ENCODE data around the gene METTL15.

DNA sequence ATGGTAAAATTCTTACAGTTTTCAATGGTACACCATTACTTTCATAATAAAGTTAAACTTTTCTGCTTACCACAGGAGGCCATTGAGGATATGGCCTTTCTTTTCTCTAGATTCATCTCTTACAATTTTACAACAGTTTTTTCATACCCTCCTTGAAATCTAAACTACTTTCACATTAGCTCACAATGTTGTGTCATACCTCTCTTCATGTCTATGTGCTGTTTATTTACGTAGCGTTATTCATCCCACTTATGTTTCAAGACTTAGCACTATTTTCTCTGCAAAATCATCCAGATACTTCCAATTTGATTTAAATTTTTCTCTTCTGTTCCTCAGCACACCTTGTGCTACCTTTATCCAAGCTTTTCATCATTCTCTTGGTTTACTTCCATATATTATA, 123.3 kb downstream of the METTL15 start:
- no peak for TF ChIP-seq CTBP2 (IDR thresholded peaks at IDR 0.05; ENCODE audit: borderline replicate concordance, insufficient read depth, insufficient read length, low read length)
- no peak for TF ChIP-seq CREB1 (IDR thresholded peaks at IDR 0.05)
- TF ChIP-seq, protein P1, sequence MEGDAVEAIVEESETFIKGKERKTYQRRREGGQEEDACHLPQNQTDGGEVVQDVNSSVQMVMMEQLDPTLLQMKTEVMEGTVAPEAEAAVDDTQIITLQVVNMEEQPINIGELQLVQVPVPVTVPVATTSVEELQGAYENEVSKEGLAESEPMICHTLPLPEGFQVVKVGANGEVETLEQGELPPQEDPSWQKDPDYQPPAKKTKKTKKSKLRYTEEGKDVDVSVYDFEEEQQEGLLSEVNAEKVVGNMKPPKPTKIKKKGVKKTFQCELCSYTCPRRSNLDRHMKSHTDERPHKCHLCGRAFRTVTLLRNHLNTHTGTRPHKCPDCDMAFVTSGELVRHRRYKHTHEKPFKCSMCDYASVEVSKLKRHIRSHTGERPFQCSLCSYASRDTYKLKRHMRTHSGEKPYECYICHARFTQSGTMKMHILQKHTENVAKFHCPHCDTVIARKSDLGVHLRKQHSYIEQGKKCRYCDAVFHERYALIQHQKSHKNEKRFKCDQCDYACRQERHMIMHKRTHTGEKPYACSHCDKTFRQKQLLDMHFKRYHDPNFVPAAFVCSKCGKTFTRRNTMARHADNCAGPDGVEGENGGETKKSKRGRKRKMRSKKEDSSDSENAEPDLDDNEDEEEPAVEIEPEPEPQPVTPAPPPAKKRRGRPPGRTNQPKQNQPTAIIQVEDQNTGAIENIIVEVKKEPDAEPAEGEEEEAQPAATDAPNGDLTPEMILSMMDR (IDR thresholded peaks at IDR 0.05; ENCODE audit: control extremely low read depth in 1 of 3, insufficient read depth in 1 of 3, low read depth in 1 of 3, low read length in 3 of 3): no peak
- TF ChIP-seq POLR2A (IDR thresholded peaks at IDR 0.05; ENCODE audit: control extremely low read depth in 1 of 2, low read depth in 2 of 2, low read length in 2 of 2): no peak
- TF ChIP-seq, protein P2, sequence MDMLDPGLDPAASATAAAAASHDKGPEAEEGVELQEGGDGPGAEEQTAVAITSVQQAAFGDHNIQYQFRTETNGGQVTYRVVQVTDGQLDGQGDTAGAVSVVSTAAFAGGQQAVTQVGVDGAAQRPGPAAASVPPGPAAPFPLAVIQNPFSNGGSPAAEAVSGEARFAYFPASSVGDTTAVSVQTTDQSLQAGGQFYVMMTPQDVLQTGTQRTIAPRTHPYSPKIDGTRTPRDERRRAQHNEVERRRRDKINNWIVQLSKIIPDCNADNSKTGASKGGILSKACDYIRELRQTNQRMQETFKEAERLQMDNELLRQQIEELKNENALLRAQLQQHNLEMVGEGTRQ (IDR thresholded peaks at IDR 0.05; ENCODE audit: low read length): no peak
- no peak for TF ChIP-seq ZNF274 (IDR thresholded peaks at IDR 0.05; ENCODE audit: borderline replicate concordance, extremely low read depth, low read length)
- TF ChIP-seq POLR2AphosphoS5 (IDR thresholded peaks at IDR 0.05; ENCODE audit: low read depth, low read length): no peak
- no peak for TF ChIP-seq RNF2 (IDR thresholded peaks at IDR 0.05; ENCODE audit: borderline replicate concordance, low read depth, low read length, missing control alignments, poor library complexity, severe bottlenecking)
- TF ChIP-seq EGR1 (IDR thresholded peaks at IDR 0.05; ENCODE audit: borderline replicate concordance, low read depth, low read length): no peak
- TF ChIP-seq, protein P3, sequence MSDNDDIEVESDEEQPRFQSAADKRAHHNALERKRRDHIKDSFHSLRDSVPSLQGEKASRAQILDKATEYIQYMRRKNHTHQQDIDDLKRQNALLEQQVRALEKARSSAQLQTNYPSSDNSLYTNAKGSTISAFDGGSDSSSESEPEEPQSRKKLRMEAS (IDR thresholded peaks at IDR 0.05): no peak
- no peak for TF ChIP-seq TCF12 (IDR thresholded peaks at IDR 0.05; ENCODE audit: low read depth, low read length)
- no peak for TF ChIP-seq TAF1 (IDR thresholded peaks at IDR 0.05; ENCODE audit: low read depth, low read length)
